Measurements from ENCODE around the gene LPAR3.

DNA sequence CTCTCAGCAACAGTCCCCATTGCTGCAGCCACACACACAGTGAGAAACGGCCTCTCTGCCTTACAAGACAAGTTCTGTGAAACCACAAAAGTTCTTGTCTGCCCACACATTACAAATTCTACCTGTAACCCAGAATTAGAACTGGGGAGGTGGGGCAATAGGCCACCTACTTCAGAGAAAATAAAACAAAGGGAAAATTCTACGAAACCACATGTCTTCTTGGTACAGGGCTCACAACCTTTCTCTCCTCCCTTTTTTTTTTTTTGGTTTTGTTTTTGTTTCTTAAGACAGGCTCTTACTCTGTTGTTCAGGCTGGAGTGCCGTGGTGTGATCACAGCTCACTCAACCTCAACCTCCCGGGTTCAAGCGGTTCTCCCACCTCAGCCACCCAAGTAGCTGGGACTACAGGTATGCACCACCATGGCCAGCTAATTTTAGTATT is 30.2 kb downstream of the LPAR3 start:
- TF ChIP-seq, protein P1, sequence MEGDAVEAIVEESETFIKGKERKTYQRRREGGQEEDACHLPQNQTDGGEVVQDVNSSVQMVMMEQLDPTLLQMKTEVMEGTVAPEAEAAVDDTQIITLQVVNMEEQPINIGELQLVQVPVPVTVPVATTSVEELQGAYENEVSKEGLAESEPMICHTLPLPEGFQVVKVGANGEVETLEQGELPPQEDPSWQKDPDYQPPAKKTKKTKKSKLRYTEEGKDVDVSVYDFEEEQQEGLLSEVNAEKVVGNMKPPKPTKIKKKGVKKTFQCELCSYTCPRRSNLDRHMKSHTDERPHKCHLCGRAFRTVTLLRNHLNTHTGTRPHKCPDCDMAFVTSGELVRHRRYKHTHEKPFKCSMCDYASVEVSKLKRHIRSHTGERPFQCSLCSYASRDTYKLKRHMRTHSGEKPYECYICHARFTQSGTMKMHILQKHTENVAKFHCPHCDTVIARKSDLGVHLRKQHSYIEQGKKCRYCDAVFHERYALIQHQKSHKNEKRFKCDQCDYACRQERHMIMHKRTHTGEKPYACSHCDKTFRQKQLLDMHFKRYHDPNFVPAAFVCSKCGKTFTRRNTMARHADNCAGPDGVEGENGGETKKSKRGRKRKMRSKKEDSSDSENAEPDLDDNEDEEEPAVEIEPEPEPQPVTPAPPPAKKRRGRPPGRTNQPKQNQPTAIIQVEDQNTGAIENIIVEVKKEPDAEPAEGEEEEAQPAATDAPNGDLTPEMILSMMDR (IDR thresholded peaks at IDR 0.05), result no peak
- TF ChIP-seq EZH2 (IDR thresholded peaks at IDR 0.05), result no peak
- TF ChIP-seq EZH2phosphoT487 (IDR thresholded peaks at IDR 0.05), result no peak
